HepG2 (cell line): ENCODE data around the gene TNFRSF13B. TPM values are rescaled to one million over a fixed set of nuclear protein-coding genes. Genes with fewer than 3 reads are reported as not detected.

Source experiments
- ATAC-seq: fragments of 200-7000 bp; cut with Tn5 transposase; 3 replicates; pipeline ENCODE4 v1.9.1; 2020; ENCODE audit warnings: mild to moderate bottlenecking, moderate library complexity
- BruUV-seq: library from RNA; stranded (reverse); fragments of 400-500 nt; replicated peaks from 2 replicates; lab custom pipeline; 2021; lab: Mats Ljungman, UMichigan
- CTCF ChIA-PET: fragments of 300-600 bp; formaldehyde crosslinking; extraction: SDS; loops from one replicate; lab custom pipeline; 2021; ENCODE audit warnings: low total read pairs, inconsistent platforms, low intra/inter-chr PET ratio; lab: Yijun Ruan, JAX
- POLR2A ChIA-PET: fragments of 350-600 bp; sonication (Branson Sonifier 250); formaldehyde crosslinking; loops from one replicate; lab custom pipeline; 2020; ENCODE audit warnings: antibody characterized with exemption, inconsistent platforms; lab: Yijun Ruan, JAX
- DNase-seq: peaks from one replicate; pipeline ENCODE4 v3.0.0-alpha.2; 2015; ENCODE audit warnings: low spot score
- FAIRE-seq: peaks from 3 replicates; lab custom pipeline; 2011; peaks lifted over from hg19 to GRCh38; lab: Jason Lieb, UNC
- H2AFZ ChIP-seq: one replicate; pipeline ENCODE4 v1.6.1; 2011; ENCODE audit warnings: low read length, inconsistent platforms
- H3K27ac ChIP-seq: fragments of 300-600 bp; 3 replicates; pipeline ENCODE4 v1.8.0; 2011; ENCODE audit warnings: mixed run types, mild to moderate bottlenecking, mixed read lengths, low read length, inconsistent platforms; ENCODE audit not compliant: insufficient read depth; ENCODE audit errors: extremely low read length
- H3K27me3 ChIP-seq, 2 experiments: fragments of 200-600 bp in 1 of 2; 2 replicates in 1 of 2; 3 replicates in 1 of 2; pipeline versions ENCODE4 v1.6.0 to v1.8.0; 2011; ENCODE audit warnings: low read length in 2 of 2, mild to moderate bottlenecking in 2 of 2, moderate library complexity in 2 of 2, inconsistent platforms in 1 of 2; ENCODE audit not compliant: insufficient read depth in 2 of 2, control insufficient read depth in 1 of 2
- H3K36me3 ChIP-seq, 2 experiments: fragments of 200-600 bp in 1 of 2; replicated peaks in 1 of 2; 2 replicates in 1 of 2; 3 replicates in 1 of 2; pipeline versions ENCODE4 v1.5.1 to v1.8.0; 2011; ENCODE audit warnings: low read length in 2 of 2, inconsistent platforms in 1 of 2; ENCODE audit not compliant: insufficient read depth in 2 of 2, control insufficient read depth in 1 of 2
- H3K4me1 ChIP-seq: 2 replicates; pipeline ENCODE4 v1.5.1; 2012; ENCODE audit warnings: low read length, inconsistent platforms; ENCODE audit not compliant: insufficient read depth
- H3K4me2 ChIP-seq: 2 replicates; pipeline ENCODE4 v1.6.0; 2011; ENCODE audit warnings: low read depth, low read length, inconsistent platforms
- H3K4me3 ChIP-seq, 3 experiments: fragments of 200-600 bp in 1 of 3; sonication (generic), shearing (Covaris generic) in 1 of 3; replicated peaks in 1 of 3; 2 replicates each; pipeline ENCODE4 v1.5.1; 2011 to 2016; ENCODE audit warnings: low read length in 3 of 3, inconsistent platforms in 2 of 3, low read depth in 2 of 3, mild to moderate bottlenecking in 2 of 3, control low read depth in 1 of 3, mixed read lengths in 1 of 3; ENCODE audit not compliant: insufficient read depth in 1 of 3
- H3K79me2 ChIP-seq: one replicate; pipeline ENCODE4 v1.6.1; 2011; ENCODE audit warnings: low read length, inconsistent platforms; ENCODE audit not compliant: insufficient read depth
- H3K9ac ChIP-seq: 2 replicates; pipeline ENCODE4 v1.6.0; 2011; ENCODE audit warnings: mild to moderate bottlenecking, low read depth, low read length, inconsistent platforms; ENCODE audit not compliant: insufficient read depth
- H3K9me3 ChIP-seq: 2 replicates; pipeline ENCODE4 v1.5.1; 2012; ENCODE audit warnings: mild to moderate bottlenecking, low read length
- H4K20me1 ChIP-seq: 2 replicates; pipeline ENCODE4 v1.6.0; 2011; ENCODE audit warnings: inconsistent platforms, mild to moderate bottlenecking, low read length, moderate library complexity; ENCODE audit not compliant: insufficient read depth
- ARID5B ChIP-seq: IDR thresholded peaks from 2 replicates; pipeline ENCODE4 v1.4.0; 2020; ENCODE audit warnings: mild to moderate bottlenecking, missing genetic modification reagents
- BRF2 ChIP-seq: sonication (generic); formaldehyde crosslinking; IDR thresholded peaks from 2 replicates; pipeline ENCODE4 v1.8.1; 2022; ENCODE audit warnings: mild to moderate bottlenecking, missing genetic modification reagents
- CENPX ChIP-seq: sonication (generic); formaldehyde crosslinking; IDR thresholded peaks from 2 replicates; pipeline ENCODE4 v1.9.0; 2021; ENCODE audit warnings: mild to moderate bottlenecking, missing genetic modification reagents, moderate library complexity
- EHMT2 ChIP-seq: fragments of 200-600 bp; sonication (generic); IDR thresholded peaks from 2 replicates; pipeline ENCODE4 v1.7.0; 2017; ENCODE audit warnings: antibody characterized with exemption, low read depth, low read length, borderline replicate concordance
- MAF1 ChIP-seq: sonication (generic); formaldehyde crosslinking; IDR thresholded peaks from 2 replicates; pipeline ENCODE4 v1.5.0; 2020; ENCODE audit warnings: missing genetic modification reagents, borderline replicate concordance
- PHF5A ChIP-seq: IDR thresholded peaks from one replicate; pipeline ENCODE4 v1.6.1; 2018; ENCODE audit warnings: low read depth, missing genetic modification reagents; ENCODE audit not compliant: unreplicated experiment
- ZMYM3 ChIP-seq: sonication (generic); formaldehyde crosslinking; IDR thresholded peaks from 2 replicates; pipeline ENCODE4 v1.5.1; 2020; ENCODE audit warnings: mild to moderate bottlenecking, missing genetic modification reagents
- ZNF18 ChIP-seq: sonication (generic); formaldehyde crosslinking; IDR thresholded peaks from 2 replicates; pipeline ENCODE4 v1.8.0; 2022; ENCODE audit warnings: mild to moderate bottlenecking, missing genetic modification reagents; ENCODE audit not compliant: insufficient replicate concordance
- ZNF33B ChIP-seq: sonication (generic); formaldehyde crosslinking; IDR thresholded peaks from 2 replicates; pipeline ENCODE4 v1.5.1; 2020; ENCODE audit warnings: mild to moderate bottlenecking, missing genetic modification reagents
- ZNF382 ChIP-seq: sonication (generic); formaldehyde crosslinking; IDR thresholded peaks from 2 replicates; pipeline ENCODE4 v1.5.0; 2020; ENCODE audit warnings: missing genetic modification reagents, mild to moderate bottlenecking, borderline replicate concordance
- ZNF709 ChIP-seq: sonication (generic); formaldehyde crosslinking; IDR thresholded peaks from 2 replicates; pipeline ENCODE4 v1.5.0; 2020; ENCODE audit warnings: mild to moderate bottlenecking, missing genetic modification reagents
- ZNF768 ChIP-seq: sonication (generic); formaldehyde crosslinking; IDR thresholded peaks from 2 replicates; pipeline ENCODE4 v1.4.0; 2020; ENCODE audit warnings: missing genetic modification reagents
- ZNF781 ChIP-seq: sonication (generic); formaldehyde crosslinking; IDR thresholded peaks from 2 replicates; pipeline ENCODE4 v1.5.1; 2020; ENCODE audit warnings: borderline replicate concordance, mild to moderate bottlenecking, missing genetic modification reagents; ENCODE audit errors: not compliant biosample characterization
- WGBS: methylation state at CpG from one replicate; pipeline ENCODE4 v1.1.6; 2017; ENCODE audit warnings: low lambda C conversion rate; 5-methylcytosine and 5-hydroxymethylcytosine counted together
- in situ Hi-C: cut with HindIII; loops from 2 replicates; pipeline ENCODE4 v1.10.0; 2017; ENCODE audit warnings: low pct_unique_long_range_greater_than_20kb; ENCODE audit not compliant: extremely low pct_ligation_motif_present
- intact Hi-C: fragments of 100-400 bp; cut with micrococcal nuclease; formaldehyde crosslinking; loops from one replicate; pipeline ENCODE4 v1.10.0; 2022; ENCODE audit not compliant: unreplicated experiment
- polyA plus RNA-seq, 8 experiments: library from polyadenylated mRNA; depleted of rRNA in 3 of 8; stranded (reverse) in 7 of 8; unstranded in 1 of 8; fragments of >200 nt; fragmentation: Illumina TruSeq in 4 of 8; extraction: Trizol in 4 of 8; gene quantifications; 2 replicates each; pipeline versions ENCODE4 v1.2.1 to v1.2.3, GENCODE V29; 2011 to 2016; ENCODE audit warnings: low read depth in 4 of 8, missing spikeins in 1 of 8, mixed read lengths in 1 of 8; ENCODE audit not compliant: insufficient read depth in 1 of 8
- total RNA-seq, 5 experiments: library from RNA; depleted of rRNA; stranded (reverse); fragments of >200 nt; fragmentation: Illumina TruSeq; extraction: Trizol; gene quantifications; 2 replicates each; pipeline ENCODE4 v1.2.3, GENCODE V29; 2016; ENCODE audit warnings: low read depth in 1 of 5

The TNFRSF13B gene
- total and polyA plus RNA-seq, 2 of the 13 experiments (the other 11 are each of a cell fraction or from before 2014, with no cell fraction given): not detected

GRCh38 chr17:16932156-16932555 lies 39.8 kb downstream of the TNFRSF13B start:
- H2AFZ ChIP-seq: no peak overlapping the region
- peaks cover 8 to 74% of the 10 kb centered on the region in 2 experiments; a peak in 4 of 5 replicates for H3K27me3 ChIP-seq
- DNase-seq: no peak
- ChIA-PET CTCF (no interaction called here), POLR2A (no interaction called here)
- no peaks in the 10 kb centered on the region for H3K9me3 ChIP-seq
- WGBS: 0% methylated on average over 3 of the region's 8 CpGs
- H3K36me3 ChIP-seq: no peaks in the 10 kb centered on the region
- no peak overlapping the region for H3K9ac ChIP-seq
- H4K20me1 ChIP-seq: no peaks in the 10 kb centered on the region
- FAIRE-seq: no peak
- H3K27ac ChIP-seq: no peak overlapping the region
- no peak for ATAC-seq
- no peak overlapping the region for H3K4me2 ChIP-seq
- TF ChIP-seq ARID5B (CRISPR knock-in tag) (no peak), ZMYM3 (CRISPR knock-in tag) (no peak), BRF2 (CRISPR knock-in tag) (no peak), ZNF768 (CRISPR knock-in tag) (no peak), ZNF18 (CRISPR knock-in tag) (no peak), PHF5A (no peak), ZNF781 (CRISPR knock-in tag) (no peak), CENPX (CRISPR knock-in tag) (no peak), EHMT2 (no peak), MAF1 (CRISPR knock-in tag) (no peak), ZNF709 (CRISPR knock-in tag) (no peak), ZNF33B (no peak), ZNF382 (CRISPR knock-in tag) (no peak)
- H3K4me3 ChIP-seq: no peak overlapping the region
- no peaks in the 10 kb centered on the region for H3K4me1 ChIP-seq
- in situ Hi-C loops: no loop called here
- intact Hi-C loops: no loop called here
- no peaks in the 10 kb centered on the region for H3K79me2 ChIP-seq
- BruUV-seq: no TSS peak
